Activated effector memory CD4-positive, alpha-beta T cell treated with Interleukin-2 at 50 U/mL for 16 hours (primary cell): ENCODE data around the gene RPS15.

Experiments
- DNase-seq: peaks from one replicate; pipeline ENCODE4 v3.0.0-alpha.2; 2020

Gene RPS15

GRCh38 chr19:1437609-1438008, 587 bp upstream of the RPS15 start:
- no peak for DNase-seq

- no peak for DNase-seq
Observed at GRCh38 chr19:1438933-1439354, 748 bp downstream of the RPS15 start.

GRCh38 chr19:1439525-1440417, 1.6 kb downstream of the RPS15 start:
- peak; percentile 10 for DNase-seq

- DNase-seq: no peak
Observed at GRCh38 chr19:1440418-1440801, 2.2 kb downstream of the RPS15 start.

GRCh38 chr19:1441022-1441426, 2.8 kb downstream of the RPS15 start:
- DNase-seq: no peak

GRCh38 chr19:1441677-1442438, 3.7 kb downstream of the RPS15 start:
- no peak for DNase-seq

- DNase-seq: peak; percentile 74
Observed at GRCh38 chr19:1445185-1445931, 7.2 kb downstream of the RPS15 start.

GRCh38 chr19:1445932-1446712, 7.9 kb downstream of the RPS15 start:
- DNase-seq: no peak

- DNase-seq: no peak
Observed at GRCh38 chr19:1446713-1447481, 8.7 kb downstream of the RPS15 start.

GRCh38 chr19:1447504-1447903, 9.3 kb downstream of the RPS15 start:
- no peak for DNase-seq

- DNase-seq: no peak
Observed at GRCh38 chr19:1447944-1448343, 9.7 kb downstream of the RPS15 start.

GRCh38 chr19:1449467-1450442, 11.6 kb downstream of the RPS15 start, which contains the start of gene APC2:
Gene APC2, plus strand, starts transcription at chr19:1450121. Its CDS starts 2,881 bp downstream, at chr19:1453002.
- no peak for DNase-seq

- no peak for DNase-seq
Observed at GRCh38 chr19:1450735-1451731, 12.8 kb downstream of the RPS15 start.

- no peak for DNase-seq
Observed at GRCh38 chr19:1451916-1452801, 14.0 kb downstream of the RPS15 start.

- no peak for DNase-seq
Observed at GRCh38 chr19:1452802-1453524, 14.8 kb downstream of the RPS15 start.

GRCh38 chr19:1453525-1454364, 15.5 kb downstream of the RPS15 start:
- DNase-seq: no peak
